OCI-LY3 (cell line): Measurements from ENCODE around the gene NIPAL1.
A peak's percentile ranks its signal among the peaks of the same experiment; 100 is the strongest.

Experiments
- EZH2phosphoT487 ChIP-seq: fragments of 200-600 bp; shearing (Covaris generic); IDR thresholded peaks from 2 replicates; pipeline ENCODE4 v1.6.1; 2018; ENCODE audit warnings: antibody characterized with exemption, mixed run types, low read depth
- TF ChIP-seq, protein P1 (sequence below): fragments of 200-600, 300-600 bp; sonication (generic); IDR thresholded peaks from 2 replicates; pipeline ENCODE4 v1.5.1; 2014; ENCODE audit warnings: antibody characterized with exemption, low read length, low read depth

DNA sequence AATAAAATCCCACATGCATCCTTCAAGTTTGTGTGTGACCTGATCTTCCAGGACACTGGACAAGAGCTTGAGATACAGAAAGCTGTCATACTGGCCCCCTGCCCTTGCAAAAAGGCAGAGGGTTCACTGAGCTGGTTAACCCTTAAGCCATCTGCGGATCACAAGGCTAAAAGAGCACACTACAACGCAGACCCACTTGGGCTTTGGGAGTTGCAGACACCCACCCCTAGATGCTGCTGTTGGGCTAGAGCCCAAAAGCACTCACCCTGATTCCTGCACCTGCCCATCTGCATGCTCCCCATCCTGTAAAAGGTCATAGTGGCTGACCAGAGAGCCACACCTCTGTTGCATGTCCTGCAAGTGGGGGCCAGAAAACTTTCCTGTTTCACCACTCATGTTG lies 66.4 kb downstream of the NIPAL1 start:
- TF ChIP-seq, protein P1, sequence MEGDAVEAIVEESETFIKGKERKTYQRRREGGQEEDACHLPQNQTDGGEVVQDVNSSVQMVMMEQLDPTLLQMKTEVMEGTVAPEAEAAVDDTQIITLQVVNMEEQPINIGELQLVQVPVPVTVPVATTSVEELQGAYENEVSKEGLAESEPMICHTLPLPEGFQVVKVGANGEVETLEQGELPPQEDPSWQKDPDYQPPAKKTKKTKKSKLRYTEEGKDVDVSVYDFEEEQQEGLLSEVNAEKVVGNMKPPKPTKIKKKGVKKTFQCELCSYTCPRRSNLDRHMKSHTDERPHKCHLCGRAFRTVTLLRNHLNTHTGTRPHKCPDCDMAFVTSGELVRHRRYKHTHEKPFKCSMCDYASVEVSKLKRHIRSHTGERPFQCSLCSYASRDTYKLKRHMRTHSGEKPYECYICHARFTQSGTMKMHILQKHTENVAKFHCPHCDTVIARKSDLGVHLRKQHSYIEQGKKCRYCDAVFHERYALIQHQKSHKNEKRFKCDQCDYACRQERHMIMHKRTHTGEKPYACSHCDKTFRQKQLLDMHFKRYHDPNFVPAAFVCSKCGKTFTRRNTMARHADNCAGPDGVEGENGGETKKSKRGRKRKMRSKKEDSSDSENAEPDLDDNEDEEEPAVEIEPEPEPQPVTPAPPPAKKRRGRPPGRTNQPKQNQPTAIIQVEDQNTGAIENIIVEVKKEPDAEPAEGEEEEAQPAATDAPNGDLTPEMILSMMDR, result 0 out of 2 replicates have a peak, but pooled peaks have one; percentile 14
- TF ChIP-seq EZH2phosphoT487, result no peak
